Body of pancreas (tissue), 4 donors: ENCODE measurements around the gene RBPJL. TPM values are rescaled to one million over a fixed set of nuclear protein-coding genes. Genes with fewer than 3 reads are reported as not detected.

Experiments
- ATAC-seq: fragments of 150-250 bp; one replicate; pipeline ENCODE4 v1.9.1; 2016
- DNase-seq, 4 donors: peaks; one replicate each; pipeline ENCODE4 v3.0.0-alpha.2; 2019
- H3K27ac ChIP-seq, 4 donors: fragments of 200-600 bp; sonication (generic); 1 replicate in 3 of 4; 2 replicates in 1 of 4; pipeline versions ENCODE4 v1.5.1 to v1.6.1; 2016 to 2019; ENCODE audit warnings: mild to moderate bottlenecking in 1 of 4, mixed read lengths in 1 of 4, moderate library complexity in 1 of 4
- H3K27me3 ChIP-seq, 2 donors: fragments of 200-600 bp; sonication (generic); one replicate each; pipeline ENCODE4 v1.6.0; 2016; ENCODE audit warnings: mild to moderate bottlenecking in 1 of 2
- H3K36me3 ChIP-seq, 2 donors: fragments of 200-600 bp; sonication (generic); replicated peaks in 1 of 2; 2 replicates each; pipeline ENCODE4 v1.5.1; 2016; ENCODE audit warnings: low read depth in 2 of 2; ENCODE audit not compliant: insufficient read depth in 1 of 2
- H3K4me1 ChIP-seq: fragments of 200-600 bp; sonication (generic); one replicate; pipeline ENCODE4 v1.6.0; 2016
- H3K4me3 ChIP-seq, 2 donors: fragments of 200-600 bp; sonication (generic); 1 replicate in 1 of 2; 2 replicates in 1 of 2; pipeline ENCODE4 v1.5.1; 2016 to 2019
- H3K9me3 ChIP-seq, 3 donors: fragments of 200-600 bp; sonication (generic); 1 replicate in 2 of 3; 2 replicates in 1 of 3; pipeline ENCODE4 v1.5.1; 2016
- POLR2A ChIP-seq, 3 donors: fragments of 450-650 bp; IDR thresholded peaks; one replicate each; pipeline ENCODE4 v1.6.1; 2016; ENCODE audit warnings: antibody characterized with exemption in 3 of 3, mild to moderate bottlenecking in 2 of 3
- WGBS, 2 donors: methylation state at CpG; one replicate each; pipeline ENCODE4 v1.1.5; 2017; 5-methylcytosine and 5-hydroxymethylcytosine counted together
- intact Hi-C: fragments of 100-400 bp; cut with DNase I; formaldehyde crosslinking; loops from one replicate; pipeline ENCODE4 v1.15.1; 2023
- total RNA-seq, 2 donors: library from RNA; depleted of rRNA; stranded (reverse); fragments of >200 nt; gene quantifications; one replicate each; pipeline ENCODE4 v1.1.0, GENCODE V29; 2016
- TF ChIP-seq, protein P1 (sequence below), 7 experiments: fragments of 450-650 bp in 4 of 7; fragments of 200-600 bp in 3 of 7; sonication (generic) in 3 of 7; IDR thresholded peaks; one replicate each; pipeline ENCODE4 v1.5.1; 2016 to 2019; ENCODE audit warnings: antibody characterized with exemption in 7 of 7

RBPJL gene
- total RNA-seq, 2 donors from 2014 or later: 306 to 837 TPM

- WGBS, 2 donors: 19 to 24% methylated on average over 7 to 8 of the region's 8 CpGs
- ATAC-seq: peak; percentile 73
- H3K4me1 ChIP-seq: peaks cover 16% of the 10 kb centered on the region
- no peak for TF ChIP-seq POLR2A (IDR thresholded peaks at IDR 0.05)
- TF ChIP-seq, protein P1, sequence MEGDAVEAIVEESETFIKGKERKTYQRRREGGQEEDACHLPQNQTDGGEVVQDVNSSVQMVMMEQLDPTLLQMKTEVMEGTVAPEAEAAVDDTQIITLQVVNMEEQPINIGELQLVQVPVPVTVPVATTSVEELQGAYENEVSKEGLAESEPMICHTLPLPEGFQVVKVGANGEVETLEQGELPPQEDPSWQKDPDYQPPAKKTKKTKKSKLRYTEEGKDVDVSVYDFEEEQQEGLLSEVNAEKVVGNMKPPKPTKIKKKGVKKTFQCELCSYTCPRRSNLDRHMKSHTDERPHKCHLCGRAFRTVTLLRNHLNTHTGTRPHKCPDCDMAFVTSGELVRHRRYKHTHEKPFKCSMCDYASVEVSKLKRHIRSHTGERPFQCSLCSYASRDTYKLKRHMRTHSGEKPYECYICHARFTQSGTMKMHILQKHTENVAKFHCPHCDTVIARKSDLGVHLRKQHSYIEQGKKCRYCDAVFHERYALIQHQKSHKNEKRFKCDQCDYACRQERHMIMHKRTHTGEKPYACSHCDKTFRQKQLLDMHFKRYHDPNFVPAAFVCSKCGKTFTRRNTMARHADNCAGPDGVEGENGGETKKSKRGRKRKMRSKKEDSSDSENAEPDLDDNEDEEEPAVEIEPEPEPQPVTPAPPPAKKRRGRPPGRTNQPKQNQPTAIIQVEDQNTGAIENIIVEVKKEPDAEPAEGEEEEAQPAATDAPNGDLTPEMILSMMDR (IDR thresholded peaks at IDR 0.05): peak; percentile 78 to 94 (median 91)
- H3K9me3 ChIP-seq: no peaks in the 10 kb centered on the region
- no peak overlapping the region for H3K4me3 ChIP-seq
- intact Hi-C loops: no loop called here
- H3K27ac ChIP-seq: no peak overlapping the region
- H3K36me3 ChIP-seq: no peaks in the 10 kb centered on the region
- H3K27me3 ChIP-seq: no peaks in the 10 kb centered on the region
- DNase-seq: peak; percentile 90 to 94 (median 91)
Measured at GRCh38 chr20:45290677-45291355, 15.8 kb upstream of the RBPJL start.

DNA sequence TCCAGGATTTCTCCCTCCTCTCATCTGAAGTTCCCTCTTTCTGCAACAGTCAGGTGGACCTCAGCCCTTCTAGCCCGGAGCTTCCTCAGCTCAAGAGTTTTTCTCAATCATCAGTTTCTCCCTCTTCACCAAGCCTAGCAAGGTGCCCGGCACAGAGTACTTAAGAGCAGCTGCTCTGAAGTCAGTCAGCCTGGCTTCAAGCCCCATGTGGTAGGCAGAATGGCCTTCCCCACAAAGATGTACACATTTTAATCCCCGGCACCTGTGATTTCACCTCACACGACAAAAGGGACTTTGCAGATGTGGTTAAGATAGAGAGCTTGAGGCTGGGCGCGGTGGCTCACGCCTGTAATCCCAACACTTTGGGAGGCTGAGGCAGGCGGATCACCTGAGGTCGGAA lies 15.1 kb upstream of the RBPJL start:
- Histone ChIP-seq H3K36me3 (no peaks in the 10 kb centered on the region), H3K9me3 (no peaks in the 10 kb centered on the region), H3K4me1 (peaks cover 16% of the 10 kb centered on the region), H3K27me3 (no peaks in the 10 kb centered on the region), H3K27ac (no peak overlapping the region), H3K4me3 (no peak overlapping the region)
- ATAC-seq (no peak), DNase-seq (no peak)
- intact Hi-C loops: no loop called here
- TF ChIP-seq, protein P1 (IDR thresholded peaks at IDR 0.05): no peak
- TF ChIP-seq POLR2A (IDR thresholded peaks at IDR 0.05): no peak
- 68 to 73% methylated on average over 9 of the region's 9 CpGs for WGBS, 2 donors

- H3K36me3 ChIP-seq: no peaks in the 10 kb centered on the region
- no peak overlapping the region for H3K4me3 ChIP-seq
- 90 to 91% methylated on average over 2 of the region's 2 CpGs for WGBS, 2 donors
- TF ChIP-seq, protein P1 (IDR thresholded peaks at IDR 0.05): no peak
- no peak for TF ChIP-seq POLR2A (IDR thresholded peaks at IDR 0.05)
- ATAC-seq (no peak), DNase-seq (no peak)
- intact Hi-C loops: no loop called here
- peaks cover 16% of the 10 kb centered on the region for H3K4me1 ChIP-seq
- H3K27me3 ChIP-seq: no peaks in the 10 kb centered on the region
- H3K9me3 ChIP-seq: no peaks in the 10 kb centered on the region
- no peak overlapping the region for H3K27ac ChIP-seq
Measured at GRCh38 chr20:45292343-45292742, 14.3 kb upstream of the RBPJL start.

- 8 to 11% methylated on average over 39 to 77 of the region's 79 CpGs for WGBS, 2 donors
- Histone ChIP-seq H3K4me1 (peaks cover 16% of the 10 kb centered on the region), H3K9me3 (no peaks in the 10 kb centered on the region), H3K27me3 (no peaks in the 10 kb centered on the region), H3K36me3 (no peaks in the 10 kb centered on the region), H3K4me3 (peak overlapping the region; percentile 16 to 35), H3K27ac (peak overlapping the region in 3 of 4 donors; percentile 41 to 76 (median 68))
- TF ChIP-seq, protein P1 (IDR thresholded peaks at IDR 0.05): peak; percentile 89 to 98 (median 92)
- peak; percentile 53 to 73 (median 68) for TF ChIP-seq POLR2A (IDR thresholded peaks at IDR 0.05)
- peak; percentile 89 for ATAC-seq
- peak; percentile 87 to 90 (median 88) for DNase-seq
- intact Hi-C loops: no loop called here
Measured at GRCh38 chr20:45293041-45294002, 13.3 kb upstream of the RBPJL start.
